H1 (cell line): Measurements from ENCODE around the gene S100A6. TPM values are rescaled to one million over a fixed set of nuclear protein-coding genes. Genes with fewer than 3 reads are reported as not detected.

Experiments used
- CTCF ChIA-PET: fragments of 300-600 bp; sonication (Branson Sonifier 250); formaldehyde crosslinking; loops from one replicate; lab custom pipeline; 2021; ENCODE audit not compliant: partially characterized antibody; lab: Charles Lee
- POLR2A ChIA-PET: fragments of 300-600 bp; sonication (Branson Sonifier 250); formaldehyde crosslinking; loops from one replicate; lab custom pipeline; 2021; ENCODE audit warnings: inconsistent platforms; ENCODE audit not compliant: partially characterized antibody; lab: Charles Lee
- DNase-seq, 2 experiments: peaks; one replicate each; pipeline versions ENCODE4 v3.0.0 to v3.0.0-alpha.2; 2010 to 2022; ENCODE audit warnings: low spot score in 2 of 2, low read depth in 1 of 2, mixed read lengths in 1 of 2
- FAIRE-seq: peaks from 2 replicates; lab custom pipeline; 2011; peaks lifted over from hg19 to GRCh38; lab: Jason Lieb, UNC
- H2AFZ ChIP-seq: 2 replicates; pipeline ENCODE4 v1.8.1; 2012; ENCODE audit warnings: low read length, inconsistent platforms
- H2AK5ac ChIP-seq: 2 replicates; pipeline ENCODE4 v1.6.1; 2013; ENCODE audit warnings: low read depth, low read length
- H2BK120ac ChIP-seq: replicated peaks from 2 replicates; pipeline ENCODE3; 2013; ENCODE audit warnings: low read depth, low read length, inconsistent platforms
- H2BK12ac ChIP-seq: 2 replicates; pipeline ENCODE4 v1.6.1; 2013; ENCODE audit warnings: low read depth, low read length
- H2BK15ac ChIP-seq: 2 replicates; pipeline ENCODE4 v1.6.1; 2013; ENCODE audit warnings: low read length
- H2BK20ac ChIP-seq: 2 replicates; pipeline ENCODE4 v1.6.1; 2013; ENCODE audit warnings: low read length
- H2BK5ac ChIP-seq: 2 replicates; pipeline ENCODE4 v1.6.1; 2013; ENCODE audit warnings: low read depth, low read length
- H3K14ac ChIP-seq: 2 replicates; pipeline ENCODE4 v1.6.1; 2013; ENCODE audit warnings: inconsistent platforms; ENCODE audit not compliant: insufficient read length
- H3K18ac ChIP-seq: 2 replicates; pipeline ENCODE4 v1.6.1; 2013; ENCODE audit warnings: low read length; ENCODE audit errors: extremely low read depth
- H3K23ac ChIP-seq: 2 replicates; pipeline ENCODE4 v1.6.1; 2013; ENCODE audit warnings: inconsistent platforms; ENCODE audit not compliant: insufficient read length
- H3K23me2 ChIP-seq: 2 replicates; pipeline ENCODE4 v1.6.1; 2013; ENCODE audit warnings: low read depth, low read length
- H3K27ac ChIP-seq: 2 replicates; pipeline ENCODE4 v1.6.1; 2011; ENCODE audit warnings: low read depth, low read length, inconsistent platforms
- H3K27me3 ChIP-seq, 4 experiments: replicated peaks in 1 of 4; 1 replicate in 1 of 4; 2 replicates in 3 of 4; pipeline versions ENCODE4 v1.6.1 to v1.8.1; 2011 to 2013; ENCODE audit warnings: low read length in 3 of 4, mild to moderate bottlenecking in 3 of 4, inconsistent platforms in 2 of 4, mixed read lengths in 2 of 4, moderate library complexity in 1 of 4; ENCODE audit not compliant: control insufficient read depth in 3 of 4, insufficient read depth in 3 of 4; ENCODE audit errors: extremely low read depth in 1 of 4
- H3K36me3 ChIP-seq, 4 experiments: 2 replicates each; pipeline versions ENCODE4 v1.6.1 to v1.8.1; 2011 to 2013; ENCODE audit warnings: mild to moderate bottlenecking in 4 of 4, low read length in 3 of 4, moderate library complexity in 2 of 4, control low read depth in 1 of 4, inconsistent platforms in 1 of 4; ENCODE audit not compliant: insufficient read depth in 4 of 4, control insufficient read depth in 2 of 4
- H3K4ac ChIP-seq: replicated peaks from 2 replicates; pipeline ENCODE3; 2013; ENCODE audit warnings: low read length, low read depth, mixed read lengths, inconsistent platforms; ENCODE audit not compliant: insufficient read length
- H3K4me1 ChIP-seq, 4 experiments: replicated peaks in 1 of 4; 1 replicate in 1 of 4; 2 replicates in 3 of 4; pipeline versions ENCODE4 v1.6.1 to v1.8.1; 2011 to 2013; ENCODE audit warnings: low read length in 3 of 4, inconsistent platforms in 2 of 4, mixed read lengths in 1 of 4; ENCODE audit not compliant: insufficient read depth in 4 of 4, control insufficient read depth in 3 of 4
- H3K4me2 ChIP-seq, 2 experiments: 2 replicates each; pipeline versions ENCODE4 v1.6.1 to v1.8.1; 2011 to 2013; ENCODE audit warnings: low read depth in 2 of 2, low read length in 2 of 2, control low read depth in 1 of 2, inconsistent platforms in 1 of 2, mild to moderate bottlenecking in 1 of 2; ENCODE audit not compliant: insufficient read depth in 1 of 2
- H3K4me3 ChIP-seq, 4 experiments: fragments of 200-600, 300-600 bp in 1 of 4; sonication (generic), shearing (Covaris generic), sonication (Bioruptor Twin) in 1 of 4; 2 replicates each; pipeline versions ENCODE4 v1.5.1 to v1.8.1; 2011 to 2016; ENCODE audit warnings: low read length in 4 of 4, low read depth in 3 of 4, control low read depth in 2 of 4, inconsistent platforms in 2 of 4, mild to moderate bottlenecking in 2 of 4, mixed read lengths in 1 of 4, moderate library complexity in 1 of 4; ENCODE audit not compliant: insufficient read depth in 2 of 4; ENCODE audit errors: extremely low read depth in 1 of 4
- H3K56ac ChIP-seq: replicated peaks from 2 replicates; pipeline ENCODE3; 2013; ENCODE audit warnings: low read depth, mild to moderate bottlenecking, mixed read lengths, low read length, inconsistent platforms; ENCODE audit not compliant: insufficient read length
- H3K79me1 ChIP-seq: 2 replicates; pipeline ENCODE4 v1.6.1; 2013; ENCODE audit warnings: low read depth, low read length, control low read depth
- H3K79me2 ChIP-seq, 2 experiments: 2 replicates each; pipeline versions ENCODE4 v1.6.1 to v1.8.1; 2012 to 2013; ENCODE audit warnings: low read length in 2 of 2, mild to moderate bottlenecking in 2 of 2, inconsistent platforms in 1 of 2; ENCODE audit not compliant: insufficient read depth in 2 of 2, control insufficient read depth in 1 of 2
- H3K9ac ChIP-seq, 4 experiments: replicated peaks in 1 of 4; 1 replicate in 1 of 4; 2 replicates in 3 of 4; pipeline versions ENCODE4 v1.6.1 to v1.8.1; 2011 to 2013; ENCODE audit warnings: low read depth in 3 of 4, low read length in 3 of 4, control low read depth in 2 of 4, mild to moderate bottlenecking in 2 of 4, moderate library complexity in 2 of 4, inconsistent platforms in 1 of 4; ENCODE audit errors: extremely low read depth in 1 of 4
- H3K9me3 ChIP-seq, 2 experiments: 2 replicates each; pipeline versions ENCODE4 v1.6.1 to v1.8.1; 2012 to 2013; ENCODE audit warnings: mild to moderate bottlenecking in 2 of 2, moderate library complexity in 2 of 2, control low read depth in 1 of 2, inconsistent platforms in 1 of 2, low read depth in 1 of 2, low read length in 1 of 2, mixed read lengths in 1 of 2; ENCODE audit not compliant: insufficient read depth in 2 of 2
- H4K20me1 ChIP-seq, 2 experiments: replicated peaks in 1 of 2; 2 replicates each; pipeline versions ENCODE3 to v1.8.1; 2011 to 2013; ENCODE audit warnings: inconsistent platforms in 2 of 2, low read length in 2 of 2, mild to moderate bottlenecking in 1 of 2; ENCODE audit not compliant: insufficient read depth in 2 of 2, control insufficient read depth in 1 of 2
- H4K5ac ChIP-seq: 2 replicates; pipeline ENCODE4 v1.6.1; 2013; ENCODE audit warnings: low read length, low read depth, mixed read lengths, inconsistent platforms; ENCODE audit not compliant: insufficient read length
- H4K8ac ChIP-seq: 2 replicates; pipeline ENCODE4 v1.8.0; 2013; ENCODE audit warnings: mild to moderate bottlenecking, moderate library complexity, low read length, inconsistent platforms; ENCODE audit not compliant: insufficient read depth; ENCODE audit errors: extremely low read depth
- H4K91ac ChIP-seq: replicated peaks from 2 replicates; pipeline ENCODE3; 2013; ENCODE audit warnings: low read length, mixed read lengths, inconsistent platforms; ENCODE audit not compliant: insufficient read length
- CTBP2 ChIP-seq: IDR thresholded peaks from 2 replicates; pipeline ENCODE4 v1.7.0; 2011; ENCODE audit warnings: borderline replicate concordance, mild to moderate bottlenecking, moderate library complexity, mixed read lengths, low read length; ENCODE audit not compliant: insufficient read depth, insufficient read length
- EZH2 ChIP-seq: fragments of 200-600 bp; sonication (generic); IDR thresholded peaks from 2 replicates; pipeline ENCODE4 v1.7.1; 2012; ENCODE audit warnings: low read depth, mild to moderate bottlenecking, moderate library complexity, low read length, inconsistent platforms; ENCODE audit not compliant: severe bottlenecking
- SP4 ChIP-seq: IDR thresholded peaks from 2 replicates; pipeline ENCODE4 v1.6.1; 2012; ENCODE audit warnings: low read length, inconsistent platforms
- TAF1 ChIP-seq: IDR thresholded peaks from 2 replicates; pipeline ENCODE4 v1.6.1; 2011; ENCODE audit warnings: mild to moderate bottlenecking, low read depth, low read length
- WGBS, 2 experiments: shearing (Covaris generic) in 1 of 2; methylation state at CpG; one replicate each; pipeline versions ENCODE4 v1.1.6 to v1.1.7; 2013 to 2015; ENCODE audit warnings: low lambda C conversion rate in 2 of 2, mixed read lengths in 2 of 2, inconsistent platforms in 1 of 2, low coverage in 1 of 2, missing lambda C conversion rate in 1 of 2; ENCODE audit not compliant: insufficient replicate concordance in 2 of 2, insufficient coverage in 1 of 2, insufficient read length in 1 of 2; ENCODE audit errors: extremely low coverage in 1 of 2, missing lambda C conversion rate in 1 of 2; 5-methylcytosine and 5-hydroxymethylcytosine counted together
- polyA plus RNA-seq, 7 experiments: library from polyadenylated mRNA; depleted of rRNA in 3 of 7; stranded (reverse) in 5 of 7; unstranded in 2 of 7; fragments of >200 nt in 5 of 7; fragments of 200-250 nt in 2 of 7; gene quantifications; 1 replicate in 5 of 7; 2 replicates in 1 of 7; 4 replicates in 1 of 7; pipeline versions ENCODE4 v1.2.1 to v1.2.3, GENCODE V29; 2011 to 2013; ENCODE audit warnings: missing spikeins in 2 of 7, mixed read lengths in 2 of 7
- total RNA-seq: library from RNA; stranded (reverse); fragmentation: NEBNext Ultra II Directional; extraction: Animal tissue kit (Norgen Biotek cat#: 25700); gene quantifications from 2 replicates; pipeline ENCODE4 v1.2.1, GENCODE V29; 2021
- TF ChIP-seq, protein P1 (sequence below), 3 experiments: IDR thresholded peaks; 1 replicate in 2 of 3; 2 replicates in 1 of 3; pipeline versions ENCODE4 v1.5.1 to v1.6.1; 2011; ENCODE audit warnings: low read length in 3 of 3, mild to moderate bottlenecking in 3 of 3, inconsistent platforms in 2 of 3, low read depth in 1 of 3, moderate library complexity in 1 of 3; ENCODE audit not compliant: insufficient read depth in 1 of 3; ENCODE audit errors: control extremely low read depth in 1 of 3
- TF ChIP-seq, protein P2 (sequence below): IDR thresholded peaks from 2 replicates; pipeline ENCODE4 v1.6.1; 2011; ENCODE audit warnings: low read depth, mild to moderate bottlenecking, low read length; ENCODE audit not compliant: insufficient read depth
- TF ChIP-seq, protein P3 (sequence below): IDR thresholded peaks from 2 replicates; pipeline ENCODE4 v1.6.1; 2012; ENCODE audit warnings: inconsistent platforms

Gene S100A6
- total and polyA plus RNA-seq, 2 of the 8 experiments (the other 6 are each of a cell fraction or from before 2014, with no cell fraction given) = 11.1 to 63.0 TPM

DNA sequence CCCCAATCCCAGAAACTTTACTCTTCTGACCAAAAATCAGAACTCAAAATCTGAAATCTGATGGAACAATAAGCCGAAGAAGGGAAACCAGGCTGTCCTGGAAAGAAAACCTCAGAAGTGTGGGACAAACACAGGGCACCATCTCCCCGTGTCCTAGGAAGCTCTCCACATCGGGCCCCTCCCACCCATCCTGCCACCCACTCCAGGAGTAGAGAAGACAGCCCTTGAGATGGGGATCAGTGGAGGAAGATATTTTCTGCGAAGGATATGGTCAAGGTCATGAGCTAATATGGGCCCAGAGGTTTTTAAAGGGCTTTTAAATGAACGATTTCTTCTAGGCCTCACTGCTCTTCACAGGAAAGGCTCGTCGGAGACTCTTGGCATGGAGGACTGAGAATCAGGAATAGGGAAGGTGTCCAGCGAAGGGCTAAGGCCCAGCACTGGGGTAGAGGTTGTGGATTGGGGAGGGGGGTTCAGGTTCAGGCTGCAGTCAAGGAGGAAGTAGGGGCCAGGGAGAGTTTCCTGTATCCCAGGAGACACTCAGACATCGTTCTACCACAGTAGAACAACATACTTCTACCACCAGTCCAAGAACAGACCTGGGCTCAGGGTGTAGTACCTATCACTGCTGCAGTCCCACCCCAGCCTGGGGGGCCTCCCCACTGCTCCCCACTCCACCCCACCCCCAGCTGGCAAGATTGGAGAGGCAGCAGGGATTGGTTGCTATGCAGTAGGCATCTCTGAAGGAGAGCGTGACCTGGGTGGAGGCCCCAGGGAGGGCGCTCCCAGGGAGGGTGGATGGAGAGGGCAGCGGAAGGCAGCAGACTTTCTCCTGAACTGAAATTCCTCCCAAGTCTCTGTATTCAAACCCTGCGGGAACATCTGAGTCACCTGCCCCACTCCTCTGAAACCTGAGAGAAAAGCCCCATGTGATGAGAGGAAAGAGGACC, 6.1 kb upstream of the S100A6 start:
- H3K14ac ChIP-seq = no peak overlapping the region
- FAIRE-seq (no peak), DNase-seq (no peak)
- no peak overlapping the region for H2AFZ ChIP-seq
- no peaks in the 10 kb centered on the region for H3K79me2 ChIP-seq
- H3K9ac ChIP-seq = no peak overlapping the region
- H4K91ac ChIP-seq = no peak overlapping the region
- H4K5ac ChIP-seq = no peak overlapping the region
- H3K79me1 ChIP-seq = no peaks in the 10 kb centered on the region
- no peak overlapping the region for H3K18ac ChIP-seq
- H3K27me3 ChIP-seq = peaks cover 0 to 1% (median 0%) of the 10 kb centered on the region in 4 experiments; a peak in 1 of 7 replicates
- no peaks in the 10 kb centered on the region for H4K20me1 ChIP-seq
- H3K56ac ChIP-seq = no peak overlapping the region
- POLR2A ChIA-PET = interaction anchor here (1.4 kb wide), 1 partner anchor 8 kb away, joined by 3 read pairs; no protein-coding TSS in a partner anchor
- H2AK5ac ChIP-seq = no peak overlapping the region
- no peak overlapping the region for H2BK20ac ChIP-seq
- no peaks in the 10 kb centered on the region for H3K36me3 ChIP-seq
- H3K4me2 ChIP-seq = no peak overlapping the region
- H3K9me3 ChIP-seq = no peaks in the 10 kb centered on the region
- no peak overlapping the region for H4K8ac ChIP-seq
- no peak overlapping the region for H3K4ac ChIP-seq
- no peak overlapping the region for H2BK12ac ChIP-seq
- no peak overlapping the region for H3K23ac ChIP-seq
- peaks cover 11 to 21% (median 17%) of the 10 kb centered on the region in 4 experiments for H3K4me1 ChIP-seq
- CTCF ChIA-PET = interaction anchor here (0.7 to 12.9 kb wide), 7 partner anchors 6 to 31 kb away, joined by 3 to 165 read pairs (median 5); partner anchors contain the start of genes S100A5 and S100A6
- no peak overlapping the region for H3K4me3 ChIP-seq
- H2BK5ac ChIP-seq = no peak overlapping the region
- H3K27ac ChIP-seq = no peak overlapping the region
- H2BK120ac ChIP-seq = no peak overlapping the region
- 85% methylated on average over 13 of the region's 13 CpGs; no CpG with 5 or more reads in 1 of the 2 experiments for WGBS, 2 experiments
- H2BK15ac ChIP-seq = no peak overlapping the region
- peaks cover 6% of the 10 kb centered on the region for H3K23me2 ChIP-seq
- no peak for TF ChIP-seq EZH2
- TF ChIP-seq, protein P1, sequence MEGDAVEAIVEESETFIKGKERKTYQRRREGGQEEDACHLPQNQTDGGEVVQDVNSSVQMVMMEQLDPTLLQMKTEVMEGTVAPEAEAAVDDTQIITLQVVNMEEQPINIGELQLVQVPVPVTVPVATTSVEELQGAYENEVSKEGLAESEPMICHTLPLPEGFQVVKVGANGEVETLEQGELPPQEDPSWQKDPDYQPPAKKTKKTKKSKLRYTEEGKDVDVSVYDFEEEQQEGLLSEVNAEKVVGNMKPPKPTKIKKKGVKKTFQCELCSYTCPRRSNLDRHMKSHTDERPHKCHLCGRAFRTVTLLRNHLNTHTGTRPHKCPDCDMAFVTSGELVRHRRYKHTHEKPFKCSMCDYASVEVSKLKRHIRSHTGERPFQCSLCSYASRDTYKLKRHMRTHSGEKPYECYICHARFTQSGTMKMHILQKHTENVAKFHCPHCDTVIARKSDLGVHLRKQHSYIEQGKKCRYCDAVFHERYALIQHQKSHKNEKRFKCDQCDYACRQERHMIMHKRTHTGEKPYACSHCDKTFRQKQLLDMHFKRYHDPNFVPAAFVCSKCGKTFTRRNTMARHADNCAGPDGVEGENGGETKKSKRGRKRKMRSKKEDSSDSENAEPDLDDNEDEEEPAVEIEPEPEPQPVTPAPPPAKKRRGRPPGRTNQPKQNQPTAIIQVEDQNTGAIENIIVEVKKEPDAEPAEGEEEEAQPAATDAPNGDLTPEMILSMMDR (IDR thresholded peaks at IDR 0.05; ENCODE audit: control extremely low read depth in 1 of 3, insufficient read depth in 1 of 3, low read depth in 1 of 3, low read length in 3 of 3) = no peak
- no peak for TF ChIP-seq TAF1
- TF ChIP-seq, protein P2, sequence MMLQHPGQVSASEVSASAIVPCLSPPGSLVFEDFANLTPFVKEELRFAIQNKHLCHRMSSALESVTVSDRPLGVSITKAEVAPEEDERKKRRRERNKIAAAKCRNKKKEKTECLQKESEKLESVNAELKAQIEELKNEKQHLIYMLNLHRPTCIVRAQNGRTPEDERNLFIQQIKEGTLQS = no peak
- TF ChIP-seq, protein P3, sequence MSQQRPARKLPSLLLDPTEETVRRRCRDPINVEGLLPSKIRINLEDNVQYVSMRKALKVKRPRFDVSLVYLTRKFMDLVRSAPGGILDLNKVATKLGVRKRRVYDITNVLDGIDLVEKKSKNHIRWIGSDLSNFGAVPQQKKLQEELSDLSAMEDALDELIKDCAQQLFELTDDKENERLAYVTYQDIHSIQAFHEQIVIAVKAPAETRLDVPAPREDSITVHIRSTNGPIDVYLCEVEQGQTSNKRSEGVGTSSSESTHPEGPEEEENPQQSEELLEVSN = no peak
- no peak for TF ChIP-seq SP4
- no peak for TF ChIP-seq CTBP2
